Testis (tissue), 3 donors: ENCODE measurements around the gene TP53I11. TPM values are rescaled to one million over a fixed set of nuclear protein-coding genes. Genes with fewer than 3 reads are reported as not detected.

ENCODE experiments used
- DNase-seq: peaks from one replicate; pipeline ENCODE4 v3.0.0-alpha.2; 2019
- H3K27ac ChIP-seq, 2 donors: fragments of 200-600 bp; sonication (generic); one replicate each; pipeline ENCODE4 v1.5.1; 2019
- H3K27me3 ChIP-seq: fragments of 200-600 bp; sonication (generic); one replicate; pipeline ENCODE4 v1.5.1; 2019
- H3K36me3 ChIP-seq: fragments of 200-600 bp; sonication (generic); one replicate; pipeline ENCODE4 v1.5.1; 2017; ENCODE audit warnings: low read depth; ENCODE audit errors: missing control alignments
- H3K4me1 ChIP-seq: fragments of 200-600 bp; sonication (generic); one replicate; pipeline ENCODE4 v1.5.1; 2019
- H3K4me3 ChIP-seq, 2 donors: fragments of 200-600 bp; sonication (generic); one replicate each; pipeline ENCODE4 v1.5.1; 2017 to 2019
- H3K9me3 ChIP-seq: fragments of 200-600 bp; sonication (generic); one replicate; pipeline ENCODE4 v1.5.1; 2017
- POLR2A ChIP-seq: fragments of 450-650 bp; IDR thresholded peaks from one replicate; pipeline ENCODE4 v1.6.1; 2017; ENCODE audit warnings: antibody characterized with exemption, mild to moderate bottlenecking, moderate library complexity
- WGBS, 2 donors: methylation state at CpG; one replicate each; pipeline ENCODE4 v1.1.5; 2018; 5-methylcytosine and 5-hydroxymethylcytosine counted together
- intact Hi-C: fragments of 100-400 bp; cut with DNase I; formaldehyde crosslinking; loops from one replicate; pipeline ENCODE4 v1.15.1; 2023; ENCODE audit warnings: low total_unique reads
- polyA plus RNA-seq: library from polyadenylated mRNA; stranded (reverse); fragments of 350-450 nt; fragmentation: Illumina TruSeq; extraction: RNeasy Lipid Tissue Mini Kit (QIAGEN cat#74804); gene quantifications from one replicate; pipeline ENCODE4 v1.2.3, GENCODE V29; 2014; ENCODE audit warnings: low read depth, low replicate concordance; ENCODE audit not compliant: insufficient read depth
- total RNA-seq, 2 donors: library from RNA; depleted of rRNA; stranded (reverse); fragments of >200 nt; gene quantifications; one replicate each; pipeline ENCODE4 v1.2.3, GENCODE V29; 2016
- TF ChIP-seq, protein P1 (sequence below), 3 experiments: fragments of 450-650 bp in 2 of 3; fragments of 200-600 bp in 1 of 3; sonication (generic) in 1 of 3; IDR thresholded peaks; one replicate each; pipeline ENCODE4 v1.5.1; 2016 to 2019; ENCODE audit warnings: antibody characterized with exemption in 3 of 3, mild to moderate bottlenecking in 2 of 3, moderate library complexity in 1 of 3

Gene TP53I11
- total and polyA plus RNA-seq, 3 donors from 2014 or later = 19.9 to 29.7 (median 28.7) TPM

DNA sequence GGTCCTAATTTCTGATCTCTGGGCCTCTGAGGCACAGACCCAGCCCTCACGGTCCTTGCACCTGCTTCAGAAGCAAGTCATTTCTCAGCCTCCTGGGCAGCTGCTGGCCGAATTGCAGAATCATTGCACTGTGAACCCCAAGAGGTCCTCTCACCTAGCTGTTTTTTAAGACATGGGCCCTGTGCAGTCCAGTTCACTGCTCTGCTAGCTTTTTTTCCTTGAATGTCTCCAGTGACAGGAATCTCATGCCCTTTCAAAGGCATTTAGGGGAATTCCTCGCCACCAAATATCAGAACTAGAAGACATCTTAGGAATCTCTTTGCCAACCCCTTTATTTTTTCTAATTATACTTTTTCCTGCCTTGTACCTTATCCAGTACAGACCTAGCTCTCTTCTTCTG lies 35.6 kb upstream of the TP53I11 start:
- WGBS, 2 donors = 92 to 96% methylated on average over 3 of the region's 3 CpGs
- Histone ChIP-seq H3K4me1 (no peaks in the 10 kb centered on the region), H3K9me3 (no peaks in the 10 kb centered on the region), H3K36me3 (no peaks in the 10 kb centered on the region), H3K27me3 (no peaks in the 10 kb centered on the region), H3K27ac (no peak overlapping the region), H3K4me3 (no peak overlapping the region)
- DNase-seq = no peak
- intact Hi-C loops = no loop called here
- no peak for TF ChIP-seq POLR2A
- TF ChIP-seq, protein P1, sequence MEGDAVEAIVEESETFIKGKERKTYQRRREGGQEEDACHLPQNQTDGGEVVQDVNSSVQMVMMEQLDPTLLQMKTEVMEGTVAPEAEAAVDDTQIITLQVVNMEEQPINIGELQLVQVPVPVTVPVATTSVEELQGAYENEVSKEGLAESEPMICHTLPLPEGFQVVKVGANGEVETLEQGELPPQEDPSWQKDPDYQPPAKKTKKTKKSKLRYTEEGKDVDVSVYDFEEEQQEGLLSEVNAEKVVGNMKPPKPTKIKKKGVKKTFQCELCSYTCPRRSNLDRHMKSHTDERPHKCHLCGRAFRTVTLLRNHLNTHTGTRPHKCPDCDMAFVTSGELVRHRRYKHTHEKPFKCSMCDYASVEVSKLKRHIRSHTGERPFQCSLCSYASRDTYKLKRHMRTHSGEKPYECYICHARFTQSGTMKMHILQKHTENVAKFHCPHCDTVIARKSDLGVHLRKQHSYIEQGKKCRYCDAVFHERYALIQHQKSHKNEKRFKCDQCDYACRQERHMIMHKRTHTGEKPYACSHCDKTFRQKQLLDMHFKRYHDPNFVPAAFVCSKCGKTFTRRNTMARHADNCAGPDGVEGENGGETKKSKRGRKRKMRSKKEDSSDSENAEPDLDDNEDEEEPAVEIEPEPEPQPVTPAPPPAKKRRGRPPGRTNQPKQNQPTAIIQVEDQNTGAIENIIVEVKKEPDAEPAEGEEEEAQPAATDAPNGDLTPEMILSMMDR (IDR thresholded peaks at IDR 0.05) = no peak

DNA sequence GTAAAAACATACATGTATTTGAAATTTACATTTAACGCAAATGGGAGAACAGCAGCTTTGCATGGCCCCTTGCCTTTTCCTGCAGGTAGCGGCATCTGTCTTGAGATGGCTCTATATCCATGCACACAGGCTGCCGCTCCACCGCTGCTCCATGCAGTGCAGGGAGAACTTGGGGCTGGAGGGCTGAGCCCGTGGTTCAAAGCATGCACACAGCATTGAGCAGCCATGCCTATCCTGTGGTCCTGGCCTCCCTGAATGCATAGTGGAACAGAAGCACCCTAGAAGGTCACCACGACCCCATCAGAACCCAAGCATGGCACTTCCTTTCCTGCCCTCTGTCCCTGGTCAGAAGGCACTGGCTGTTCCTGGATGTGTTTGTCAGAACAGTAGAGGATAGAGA lies 35.0 kb upstream of the TP53I11 start:
- WGBS, 2 donors = 97 to 99% methylated on average over 5 to 6 of the region's 6 CpGs
- intact Hi-C loops = no loop called here
- no peak for DNase-seq
- Histone ChIP-seq H3K27ac (no peak overlapping the region), H3K9me3 (no peaks in the 10 kb centered on the region), H3K4me1 (no peaks in the 10 kb centered on the region), H3K36me3 (no peaks in the 10 kb centered on the region), H3K27me3 (no peaks in the 10 kb centered on the region), H3K4me3 (no peak overlapping the region)
- TF ChIP-seq, protein P1 (IDR thresholded peaks at IDR 0.05) = no peak
- TF ChIP-seq POLR2A = no peak

DNA sequence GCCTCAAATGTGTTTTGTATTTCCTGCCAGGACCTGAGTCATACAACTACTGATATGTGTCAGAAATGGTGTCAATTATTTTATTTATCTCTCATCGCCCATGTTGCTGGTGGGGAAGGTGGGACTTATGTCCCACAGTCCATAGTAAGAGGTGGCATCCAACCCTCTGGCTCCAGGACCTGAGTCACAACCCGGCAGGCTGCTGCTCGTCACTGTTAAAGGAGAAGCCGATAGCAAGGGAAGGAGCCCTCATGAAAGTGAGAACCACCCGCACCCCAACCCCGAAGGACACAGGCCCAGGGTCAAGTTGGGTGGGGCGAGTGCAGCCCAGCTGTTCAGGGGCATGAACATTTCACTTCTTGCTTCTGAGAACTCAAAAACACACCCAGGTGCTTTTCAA lies 33.1 kb upstream of the TP53I11 start:
- no peaks in the 10 kb centered on the region for H3K4me1 ChIP-seq
- intact Hi-C loops = no loop called here
- no peaks in the 10 kb centered on the region for H3K27me3 ChIP-seq
- H3K27ac ChIP-seq = no peak overlapping the region
- no peaks in the 10 kb centered on the region for H3K36me3 ChIP-seq
- WGBS, 2 donors = 86 to 91% methylated on average over 7 of the region's 7 CpGs
- no peak overlapping the region for H3K4me3 ChIP-seq
- no peaks in the 10 kb centered on the region for H3K9me3 ChIP-seq
- no peak for DNase-seq
- TF ChIP-seq, protein P1 (IDR thresholded peaks at IDR 0.05) = no peak
- no peak for TF ChIP-seq POLR2A

DNA sequence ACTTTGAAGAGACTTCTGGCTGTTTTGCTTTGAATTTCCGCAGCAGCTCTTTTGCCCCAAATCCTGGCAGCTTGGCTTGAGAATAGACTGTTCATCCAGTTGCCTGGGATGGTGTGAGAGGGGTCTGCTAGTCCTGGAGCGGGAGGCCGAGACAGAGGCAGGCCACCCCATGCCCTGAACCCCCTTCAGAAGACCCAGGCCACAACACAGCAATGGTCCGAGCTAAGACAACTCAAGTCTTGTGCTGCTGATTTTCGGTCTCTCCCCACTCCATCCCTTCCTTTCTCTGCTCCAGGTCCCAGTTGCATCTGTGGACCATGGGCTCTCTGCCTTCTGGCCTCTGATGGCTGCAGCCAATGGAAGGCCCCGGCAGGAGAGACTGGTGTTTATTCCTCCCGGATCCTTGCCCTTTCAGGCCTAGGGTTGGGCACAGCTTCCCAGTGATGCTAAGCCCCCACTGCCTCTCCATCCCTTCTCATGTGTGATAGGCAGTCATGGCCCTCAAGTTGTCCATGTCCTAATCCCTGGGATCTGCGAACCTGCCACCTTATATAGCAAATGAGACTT lies 31.9 kb upstream of the TP53I11 start:
- no peaks in the 10 kb centered on the region for H3K27me3 ChIP-seq
- H3K27ac ChIP-seq = no peak overlapping the region
- DNase-seq = no peak
- intact Hi-C loops = no loop called here
- TF ChIP-seq POLR2A = no peak
- TF ChIP-seq, protein P1 (IDR thresholded peaks at IDR 0.05) = no peak
- H3K9me3 ChIP-seq = no peaks in the 10 kb centered on the region
- H3K4me1 ChIP-seq = no peaks in the 10 kb centered on the region
- 96 to 99% methylated on average over 7 to 8 of the region's 8 CpGs for WGBS, 2 donors
- H3K4me3 ChIP-seq = no peak overlapping the region
- no peaks in the 10 kb centered on the region for H3K36me3 ChIP-seq
